Measurements from ENCODE around the gene TPD52L1.

GRCh38 chr6:125169058-125169457 lies 15.5 kb downstream of the TPD52L1 start:
- TF ChIP-seq, protein P1, sequence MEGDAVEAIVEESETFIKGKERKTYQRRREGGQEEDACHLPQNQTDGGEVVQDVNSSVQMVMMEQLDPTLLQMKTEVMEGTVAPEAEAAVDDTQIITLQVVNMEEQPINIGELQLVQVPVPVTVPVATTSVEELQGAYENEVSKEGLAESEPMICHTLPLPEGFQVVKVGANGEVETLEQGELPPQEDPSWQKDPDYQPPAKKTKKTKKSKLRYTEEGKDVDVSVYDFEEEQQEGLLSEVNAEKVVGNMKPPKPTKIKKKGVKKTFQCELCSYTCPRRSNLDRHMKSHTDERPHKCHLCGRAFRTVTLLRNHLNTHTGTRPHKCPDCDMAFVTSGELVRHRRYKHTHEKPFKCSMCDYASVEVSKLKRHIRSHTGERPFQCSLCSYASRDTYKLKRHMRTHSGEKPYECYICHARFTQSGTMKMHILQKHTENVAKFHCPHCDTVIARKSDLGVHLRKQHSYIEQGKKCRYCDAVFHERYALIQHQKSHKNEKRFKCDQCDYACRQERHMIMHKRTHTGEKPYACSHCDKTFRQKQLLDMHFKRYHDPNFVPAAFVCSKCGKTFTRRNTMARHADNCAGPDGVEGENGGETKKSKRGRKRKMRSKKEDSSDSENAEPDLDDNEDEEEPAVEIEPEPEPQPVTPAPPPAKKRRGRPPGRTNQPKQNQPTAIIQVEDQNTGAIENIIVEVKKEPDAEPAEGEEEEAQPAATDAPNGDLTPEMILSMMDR (IDR thresholded peaks at IDR 0.05; ENCODE audit: low read depth, low read length), result no peak
- no peak for TF ChIP-seq EZH2phosphoT487 (IDR thresholded peaks at IDR 0.05; ENCODE audit: low read depth)

Data from OCI-LY3 (cell line).